Astrocyte (in vitro differentiated cells and primary cell): ENCODE data around the gene FH. TPM values are rescaled to one million over a fixed set of nuclear protein-coding genes. Genes with fewer than 3 reads are reported as not detected.

ENCODE experiments used
- DNase-seq: peaks from one replicate; pipeline ENCODE4 v3.0.0-alpha.2; 2010; ENCODE audit warnings: low read depth
- FAIRE-seq: peaks from 2 replicates; lab custom pipeline; 2011; peaks lifted over from hg19 to GRCh38; lab: Jason Lieb, UNC
- H2AFZ ChIP-seq: 2 replicates; pipeline ENCODE4 v1.6.0; 2012; ENCODE audit warnings: low read depth, low read length, inconsistent platforms
- H3K27ac ChIP-seq: 2 replicates; pipeline ENCODE4 v1.5.1; 2011; ENCODE audit warnings: low read depth, low read length, inconsistent platforms
- H3K27me3 ChIP-seq: 2 replicates; pipeline ENCODE4 v1.6.0; 2011; ENCODE audit warnings: low read length, inconsistent platforms; ENCODE audit not compliant: insufficient read depth
- H3K36me3 ChIP-seq: 2 replicates; pipeline ENCODE4 v1.5.1; 2011; ENCODE audit warnings: low read length, inconsistent platforms; ENCODE audit not compliant: insufficient read depth
- H3K4me1 ChIP-seq: 2 replicates; pipeline ENCODE4 v1.5.1; 2011; ENCODE audit warnings: low read length, inconsistent platforms; ENCODE audit not compliant: insufficient read depth
- H3K4me2 ChIP-seq: 2 replicates; pipeline ENCODE4 v1.6.0; 2012; ENCODE audit warnings: low read length, inconsistent platforms
- H3K4me3 ChIP-seq: 2 replicates; pipeline ENCODE4 v1.5.1; 2011; ENCODE audit warnings: low read depth, mild to moderate bottlenecking, low read length, inconsistent platforms; ENCODE audit not compliant: insufficient read depth
- H3K79me2 ChIP-seq: 2 replicates; pipeline ENCODE4 v1.6.0; 2012; ENCODE audit warnings: mild to moderate bottlenecking, low read length, inconsistent platforms; ENCODE audit not compliant: insufficient read depth
- H3K9ac ChIP-seq: 2 replicates; pipeline ENCODE4 v1.6.0; 2012; ENCODE audit warnings: mild to moderate bottlenecking, low read length, inconsistent platforms
- H3K9me3 ChIP-seq: 2 replicates; pipeline ENCODE4 v1.5.1; 2012; ENCODE audit warnings: low read depth, mild to moderate bottlenecking, low read length, inconsistent platforms; ENCODE audit not compliant: insufficient read depth
- H4K20me1 ChIP-seq: 2 replicates; pipeline ENCODE4 v1.6.0; 2012; ENCODE audit warnings: low read length, inconsistent platforms; ENCODE audit not compliant: insufficient read depth
- H3K27ac Mint-ChIP-seq: one replicate; pipeline ENCODE4 v1.8.0; 2021; ENCODE audit warnings: mild to moderate bottlenecking, mixed read lengths; ENCODE audit not compliant: unreplicated experiment
- H3K27me3 Mint-ChIP-seq: one replicate; pipeline ENCODE4 v1.8.0; 2021; ENCODE audit warnings: low read depth, mixed read lengths; ENCODE audit not compliant: unreplicated experiment
- H3K36me3 Mint-ChIP-seq: one replicate; pipeline ENCODE4 v1.8.0; 2021; ENCODE audit warnings: low read depth, mixed read lengths; ENCODE audit not compliant: unreplicated experiment
- H3K4me1 Mint-ChIP-seq: one replicate; pipeline ENCODE4 v1.8.0; 2021; ENCODE audit warnings: low read depth, mixed read lengths; ENCODE audit not compliant: unreplicated experiment
- H3K4me3 Mint-ChIP-seq: one replicate; pipeline ENCODE4 v1.8.0; 2021; ENCODE audit warnings: mild to moderate bottlenecking, moderate library complexity, mixed read lengths; ENCODE audit not compliant: unreplicated experiment
- H3K9me3 Mint-ChIP-seq: one replicate; pipeline ENCODE4 v1.8.0; 2021; ENCODE audit warnings: mild to moderate bottlenecking, mixed read lengths; ENCODE audit not compliant: unreplicated experiment
- EZH2 ChIP-seq: IDR thresholded peaks from 2 replicates; pipeline ENCODE4 v1.6.1; 2012; ENCODE audit warnings: mild to moderate bottlenecking, low read length, inconsistent platforms; ENCODE audit not compliant: insufficient read depth
- total RNA-seq: library from RNA; stranded (reverse); gene quantifications from 2 replicates; pipeline ENCODE4 v1.2.1, GENCODE V29; 2021
- TF ChIP-seq, protein P1 (sequence below): IDR thresholded peaks from 2 replicates; pipeline ENCODE4 v1.5.1; 2011; ENCODE audit warnings: low read depth, mild to moderate bottlenecking, inconsistent platforms, low read length, moderate library complexity; ENCODE audit not compliant: insufficient read depth

FH gene
- total RNA-seq, 1 donor from 2014 or later = 49.4 TPM

DNA sequence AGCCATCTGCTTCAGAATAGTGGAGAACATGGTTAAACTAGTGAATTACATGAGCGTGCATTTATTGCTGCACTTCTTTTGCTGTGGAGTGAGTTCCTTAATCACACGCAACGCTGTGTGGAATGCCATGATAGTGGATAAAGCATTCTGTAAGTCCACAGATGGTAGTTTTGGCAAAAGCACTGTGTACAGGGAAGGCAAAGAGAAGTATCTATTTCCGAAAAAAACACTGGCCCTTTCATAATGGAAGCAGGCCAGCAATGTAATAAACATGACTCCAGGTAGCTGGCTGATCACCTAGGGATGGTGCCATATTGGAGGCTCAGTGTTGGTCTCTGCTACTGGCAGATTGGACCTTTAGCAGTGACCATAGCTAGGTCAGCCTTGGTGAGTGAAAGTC lies 67.6 kb downstream of the FH start:
- H3K4me3 ChIP-seq = no peak overlapping the region
- no peak for DNase-seq
- Mint-ChIP-seq H3K27ac (no peak overlapping the region), H3K27me3 (peaks cover 4% of the 10 kb centered on the region), H3K36me3 (no peaks in the 10 kb centered on the region), H3K4me1 (no peaks in the 10 kb centered on the region), H3K9me3 (peaks cover 6% of the 10 kb centered on the region), H3K4me3 (no peak overlapping the region)
- H3K9ac ChIP-seq = no peak overlapping the region
- no peak for FAIRE-seq
- peaks cover 2% of the 10 kb centered on the region for H3K27me3 ChIP-seq
- no peak overlapping the region for H3K27ac ChIP-seq
- TF ChIP-seq, protein P1, sequence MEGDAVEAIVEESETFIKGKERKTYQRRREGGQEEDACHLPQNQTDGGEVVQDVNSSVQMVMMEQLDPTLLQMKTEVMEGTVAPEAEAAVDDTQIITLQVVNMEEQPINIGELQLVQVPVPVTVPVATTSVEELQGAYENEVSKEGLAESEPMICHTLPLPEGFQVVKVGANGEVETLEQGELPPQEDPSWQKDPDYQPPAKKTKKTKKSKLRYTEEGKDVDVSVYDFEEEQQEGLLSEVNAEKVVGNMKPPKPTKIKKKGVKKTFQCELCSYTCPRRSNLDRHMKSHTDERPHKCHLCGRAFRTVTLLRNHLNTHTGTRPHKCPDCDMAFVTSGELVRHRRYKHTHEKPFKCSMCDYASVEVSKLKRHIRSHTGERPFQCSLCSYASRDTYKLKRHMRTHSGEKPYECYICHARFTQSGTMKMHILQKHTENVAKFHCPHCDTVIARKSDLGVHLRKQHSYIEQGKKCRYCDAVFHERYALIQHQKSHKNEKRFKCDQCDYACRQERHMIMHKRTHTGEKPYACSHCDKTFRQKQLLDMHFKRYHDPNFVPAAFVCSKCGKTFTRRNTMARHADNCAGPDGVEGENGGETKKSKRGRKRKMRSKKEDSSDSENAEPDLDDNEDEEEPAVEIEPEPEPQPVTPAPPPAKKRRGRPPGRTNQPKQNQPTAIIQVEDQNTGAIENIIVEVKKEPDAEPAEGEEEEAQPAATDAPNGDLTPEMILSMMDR = no peak
- no peak for TF ChIP-seq EZH2
- H3K4me1 ChIP-seq = no peaks in the 10 kb centered on the region
- no peaks in the 10 kb centered on the region for H4K20me1 ChIP-seq
- H3K9me3 ChIP-seq = no peaks in the 10 kb centered on the region
- H3K36me3 ChIP-seq = no peaks in the 10 kb centered on the region
- H2AFZ ChIP-seq = no peak overlapping the region
- H3K4me2 ChIP-seq = no peak overlapping the region
- H3K79me2 ChIP-seq = no peaks in the 10 kb centered on the region

Other genes with a start within 250 kb of the FH start
- gene RGS7, start 162.6 kb downstream of the FH start, total RNA-seq = 0.17 and 0.18 TPM in 2 replicates
- gene KMO, start 12.6 kb upstream of the FH start, total RNA-seq = 0.07 and 0.50 TPM in 2 replicates
- gene CHML, start 120.6 kb upstream of the FH start, total RNA-seq = 16.6 and 22.6 TPM in 2 replicates
- gene OPN3, start 120.6 kb upstream of the FH start, total RNA-seq = 12.0 and 16.9 TPM in 2 replicates
- not detected in 2 replicates for gene WDR64, start 132.5 kb upstream of the FH start, total RNA-seq